HepG2 (cell line): ENCODE measurements around the gene RASA2. TPM values are rescaled to one million over a fixed set of nuclear protein-coding genes. Genes with fewer than 3 reads are reported as not detected.
A peak's percentile ranks its signal among the peaks of the same experiment; 100 is the strongest.

Source experiments
- ATAC-seq: fragments of 200-7000 bp; cut with Tn5 transposase; 3 replicates; pipeline ENCODE4 v1.9.1; 2020; ENCODE audit warnings: mild to moderate bottlenecking, moderate library complexity
- BruUV-seq: library from RNA; stranded (reverse); fragments of 400-500 nt; replicated peaks from 2 replicates; lab custom pipeline; 2021; lab: Mats Ljungman, UMichigan
- CTCF ChIA-PET: fragments of 300-600 bp; formaldehyde crosslinking; extraction: SDS; loops from one replicate; lab custom pipeline; 2021; ENCODE audit warnings: low total read pairs, inconsistent platforms, low intra/inter-chr PET ratio; lab: Yijun Ruan, JAX
- POLR2A ChIA-PET: fragments of 350-600 bp; sonication (Branson Sonifier 250); formaldehyde crosslinking; loops from one replicate; lab custom pipeline; 2020; ENCODE audit warnings: antibody characterized with exemption, inconsistent platforms; lab: Yijun Ruan, JAX
- DNase-seq: peaks from one replicate; pipeline ENCODE4 v3.0.0-alpha.2; 2015; ENCODE audit warnings: low spot score
- FAIRE-seq: peaks from 3 replicates; lab custom pipeline; 2011; peaks lifted over from hg19 to GRCh38; lab: Jason Lieb, UNC
- H2AFZ ChIP-seq: one replicate; pipeline ENCODE4 v1.6.1; 2011; ENCODE audit warnings: low read length, inconsistent platforms
- H3K27ac ChIP-seq: fragments of 300-600 bp; 3 replicates; pipeline ENCODE4 v1.8.0; 2011; ENCODE audit warnings: mixed run types, mild to moderate bottlenecking, mixed read lengths, low read length, inconsistent platforms; ENCODE audit not compliant: insufficient read depth; ENCODE audit errors: extremely low read length
- H3K27me3 ChIP-seq, 2 experiments: fragments of 200-600 bp in 1 of 2; 2 replicates in 1 of 2; 3 replicates in 1 of 2; pipeline versions ENCODE4 v1.6.0 to v1.8.0; 2011; ENCODE audit warnings: low read length in 2 of 2, mild to moderate bottlenecking in 2 of 2, moderate library complexity in 2 of 2, inconsistent platforms in 1 of 2; ENCODE audit not compliant: insufficient read depth in 2 of 2, control insufficient read depth in 1 of 2
- H3K36me3 ChIP-seq, 2 experiments: fragments of 200-600 bp in 1 of 2; replicated peaks in 1 of 2; 2 replicates in 1 of 2; 3 replicates in 1 of 2; pipeline versions ENCODE4 v1.5.1 to v1.8.0; 2011; ENCODE audit warnings: low read length in 2 of 2, inconsistent platforms in 1 of 2; ENCODE audit not compliant: insufficient read depth in 2 of 2, control insufficient read depth in 1 of 2
- H3K4me1 ChIP-seq: 2 replicates; pipeline ENCODE4 v1.5.1; 2012; ENCODE audit warnings: low read length, inconsistent platforms; ENCODE audit not compliant: insufficient read depth
- H3K4me2 ChIP-seq: 2 replicates; pipeline ENCODE4 v1.6.0; 2011; ENCODE audit warnings: low read depth, low read length, inconsistent platforms
- H3K4me3 ChIP-seq, 3 experiments: fragments of 200-600 bp in 1 of 3; sonication (generic), shearing (Covaris generic) in 1 of 3; replicated peaks in 1 of 3; 2 replicates each; pipeline ENCODE4 v1.5.1; 2011 to 2016; ENCODE audit warnings: low read length in 3 of 3, inconsistent platforms in 2 of 3, low read depth in 2 of 3, mild to moderate bottlenecking in 2 of 3, control low read depth in 1 of 3, mixed read lengths in 1 of 3; ENCODE audit not compliant: insufficient read depth in 1 of 3
- H3K79me2 ChIP-seq: one replicate; pipeline ENCODE4 v1.6.1; 2011; ENCODE audit warnings: low read length, inconsistent platforms; ENCODE audit not compliant: insufficient read depth
- H3K9ac ChIP-seq: 2 replicates; pipeline ENCODE4 v1.6.0; 2011; ENCODE audit warnings: mild to moderate bottlenecking, low read depth, low read length, inconsistent platforms; ENCODE audit not compliant: insufficient read depth
- H3K9me3 ChIP-seq: 2 replicates; pipeline ENCODE4 v1.5.1; 2012; ENCODE audit warnings: mild to moderate bottlenecking, low read length
- H4K20me1 ChIP-seq: 2 replicates; pipeline ENCODE4 v1.6.0; 2011; ENCODE audit warnings: inconsistent platforms, mild to moderate bottlenecking, low read length, moderate library complexity; ENCODE audit not compliant: insufficient read depth
- AGO1 ChIP-seq: fragments of 200-400 bp; formaldehyde crosslinking; IDR thresholded peaks from 2 replicates; pipeline ENCODE4 v1.6.1; 2017; ENCODE audit warnings: mild to moderate bottlenecking, low read depth, low read length, moderate library complexity; ENCODE audit not compliant: poor library complexity, severe bottlenecking
- GFI1 ChIP-seq: sonication (generic); formaldehyde crosslinking; IDR thresholded peaks from 2 replicates; pipeline ENCODE4 v1.5.0; 2020; ENCODE audit warnings: missing genetic modification reagents, mild to moderate bottlenecking, borderline replicate concordance
- JUN ChIP-seq: sonication (generic); formaldehyde crosslinking; IDR thresholded peaks from 2 replicates; pipeline ENCODE4 v1.4.0; 2020; ENCODE audit warnings: mild to moderate bottlenecking, missing genetic modification reagents
- LBX2 ChIP-seq: sonication (generic); formaldehyde crosslinking; IDR thresholded peaks from 2 replicates; pipeline ENCODE4 v1.5.0; 2020; ENCODE audit warnings: missing genetic modification reagents, mild to moderate bottlenecking, borderline replicate concordance
- NFATC3 ChIP-seq: sonication (generic); formaldehyde crosslinking; IDR thresholded peaks from 2 replicates; pipeline ENCODE4 v1.5.1; 2020; ENCODE audit warnings: mild to moderate bottlenecking, missing genetic modification reagents
- RBM39 ChIP-seq: fragments of 200-400 bp; formaldehyde crosslinking; IDR thresholded peaks from one replicate; pipeline ENCODE4 v1.6.1; 2018; ENCODE audit warnings: antibody characterized with exemption, mild to moderate bottlenecking, low read depth, low read length; ENCODE audit not compliant: poor library complexity, severe bottlenecking
- RXRB ChIP-seq: IDR thresholded peaks from 2 replicates; pipeline ENCODE4 v1.6.1; 2016; ENCODE audit warnings: borderline replicate concordance, missing genetic modification reagents, missing compliant biosample characterization
- TGIF2 ChIP-seq: IDR thresholded peaks from 2 replicates; pipeline ENCODE4 v1.6.1; 2016; ENCODE audit warnings: control low read depth, missing compliant biosample characterization
- ZNF124 ChIP-seq: sonication (generic); formaldehyde crosslinking; IDR thresholded peaks from 2 replicates; pipeline ENCODE4 v1.4.0; 2020; ENCODE audit warnings: missing genetic modification reagents
- ZNF143 ChIP-seq: sonication (generic); formaldehyde crosslinking; IDR thresholded peaks from 2 replicates; pipeline ENCODE4 v1.4.0; 2020; ENCODE audit warnings: missing genetic modification reagents
- ZNF569 ChIP-seq: sonication (generic); formaldehyde crosslinking; IDR thresholded peaks from 2 replicates; pipeline ENCODE4 v1.5.0; 2020; ENCODE audit warnings: mild to moderate bottlenecking, missing genetic modification reagents, moderate library complexity, borderline replicate concordance
- ZNF646 ChIP-seq: sonication (generic); formaldehyde crosslinking; IDR thresholded peaks from 2 replicates; pipeline ENCODE4 v1.9.0; 2021; ENCODE audit warnings: mild to moderate bottlenecking, missing genetic modification reagents
- ZNF660 ChIP-seq: sonication (generic); formaldehyde crosslinking; IDR thresholded peaks from 2 replicates; pipeline ENCODE4 v1.5.1; 2020; ENCODE audit warnings: mild to moderate bottlenecking, low read depth, missing genetic modification reagents, borderline replicate concordance
- ZNF772 ChIP-seq: sonication (generic); formaldehyde crosslinking; IDR thresholded peaks from 2 replicates; pipeline ENCODE4 v1.5.0; 2020; ENCODE audit warnings: mild to moderate bottlenecking, missing genetic modification reagents
- ZNF780A ChIP-seq: sonication (generic); formaldehyde crosslinking; IDR thresholded peaks from 2 replicates; pipeline ENCODE4 v1.8.0; 2022; ENCODE audit warnings: mild to moderate bottlenecking, missing genetic modification reagents, moderate library complexity
- in situ Hi-C: cut with HindIII; loops from 2 replicates; pipeline ENCODE4 v1.10.0; 2017; ENCODE audit warnings: low pct_unique_long_range_greater_than_20kb; ENCODE audit not compliant: extremely low pct_ligation_motif_present
- intact Hi-C: fragments of 100-400 bp; cut with micrococcal nuclease; formaldehyde crosslinking; loops from one replicate; pipeline ENCODE4 v1.10.0; 2022; ENCODE audit not compliant: unreplicated experiment
- polyA plus RNA-seq, 8 experiments: library from polyadenylated mRNA; depleted of rRNA in 3 of 8; stranded (reverse) in 7 of 8; unstranded in 1 of 8; fragments of >200 nt; fragmentation: Illumina TruSeq in 4 of 8; extraction: Trizol in 4 of 8; gene quantifications; 2 replicates each; pipeline versions ENCODE4 v1.2.1 to v1.2.3, GENCODE V29; 2011 to 2016; ENCODE audit warnings: low read depth in 4 of 8, missing spikeins in 1 of 8, mixed read lengths in 1 of 8; ENCODE audit not compliant: insufficient read depth in 1 of 8
- total RNA-seq, 5 experiments: library from RNA; depleted of rRNA; stranded (reverse); fragments of >200 nt; fragmentation: Illumina TruSeq; extraction: Trizol; gene quantifications; 2 replicates each; pipeline ENCODE4 v1.2.3, GENCODE V29; 2016; ENCODE audit warnings: low read depth in 1 of 5
- TF ChIP-seq, protein P1 (sequence below): IDR thresholded peaks from 2 replicates; pipeline ENCODE4 v1.6.1; 2016; ENCODE audit warnings: low read depth, control low read depth

The RASA2 gene
- total and polyA plus RNA-seq, 2 of the 13 experiments (the other 11 are each of a cell fraction or from before 2014, with no cell fraction given), result 5.4 to 8.5 TPM

DNA sequence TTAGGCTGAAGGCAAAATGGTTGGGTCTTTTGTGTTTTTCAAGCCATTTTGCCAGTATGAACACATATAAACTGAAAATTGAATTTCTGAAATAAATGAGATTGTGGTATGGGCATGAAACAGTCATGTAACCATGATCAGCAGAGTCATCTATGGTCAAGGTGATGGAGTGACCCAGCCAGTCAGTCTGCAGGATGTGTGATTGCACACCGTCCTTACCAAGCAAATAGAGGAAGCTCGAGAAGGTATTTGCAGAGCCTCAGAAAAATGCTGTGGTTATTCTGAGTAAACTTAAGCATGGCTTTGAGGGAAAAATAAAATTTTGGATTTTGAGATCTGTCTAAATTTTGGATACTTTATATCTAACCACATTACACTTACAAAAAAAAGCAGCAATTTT lies 155.4 kb downstream of the RASA2 start (continued):
- TF ChIP-seq LBX2 (no peak), ZNF646 (CRISPR knock-in tag) (no peak), RXRB (CRISPR knock-in tag) (0 out of 2 replicates have a peak, but pooled peaks have one; percentile 25)
- TF ChIP-seq, all 625 proteins: peak for 4

DNA sequence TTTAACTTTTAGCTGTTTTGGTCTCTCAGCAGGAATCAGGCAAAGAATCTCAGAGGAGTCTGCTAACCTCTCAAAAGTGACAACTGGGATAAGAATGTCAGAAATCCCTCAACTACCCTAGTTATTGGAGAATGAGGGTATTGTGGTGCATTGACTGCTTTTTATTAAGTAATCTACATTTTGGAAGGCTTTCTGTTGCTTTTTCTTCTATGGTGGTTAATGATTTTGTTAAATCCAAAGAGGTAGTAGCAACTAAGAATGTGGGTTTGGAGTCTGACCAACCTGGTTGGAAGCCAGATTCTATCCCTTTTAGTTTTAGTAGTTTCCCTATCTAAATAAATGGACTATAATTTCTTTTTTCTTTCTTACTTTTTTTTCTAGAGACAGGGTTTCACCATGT lies 156.6 kb downstream of the RASA2 start:
- no peak for FAIRE-seq
- no peak for TF ChIP-seq ZNF569 (CRISPR knock-in tag)
- TF ChIP-seq JUN, result no peak
- TF ChIP-seq ZNF780A (CRISPR knock-in tag), result no peak
- TF ChIP-seq ZNF143 (CRISPR knock-in tag), result no peak
- no peak for TF ChIP-seq TGIF2
- TF ChIP-seq ZNF124, result no peak
- TF ChIP-seq RBM39, result no peak
- TF ChIP-seq AGO1, result no peak
- TF ChIP-seq, protein P1, sequence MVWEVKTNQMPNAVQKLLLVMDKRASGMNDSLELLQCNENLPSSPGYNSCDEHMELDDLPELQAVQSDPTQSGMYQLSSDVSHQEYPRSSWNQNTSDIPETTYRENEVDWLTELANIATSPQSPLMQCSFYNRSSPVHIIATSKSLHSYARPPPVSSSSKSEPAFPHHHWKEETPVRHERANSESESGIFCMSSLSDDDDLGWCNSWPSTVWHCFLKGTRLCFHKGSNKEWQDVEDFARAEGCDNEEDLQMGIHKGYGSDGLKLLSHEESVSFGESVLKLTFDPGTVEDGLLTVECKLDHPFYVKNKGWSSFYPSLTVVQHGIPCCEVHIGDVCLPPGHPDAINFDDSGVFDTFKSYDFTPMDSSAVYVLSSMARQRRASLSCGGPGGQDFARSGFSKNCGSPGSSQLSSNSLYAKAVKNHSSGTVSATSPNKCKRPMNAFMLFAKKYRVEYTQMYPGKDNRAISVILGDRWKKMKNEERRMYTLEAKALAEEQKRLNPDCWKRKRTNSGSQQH (CRISPR knock-in tag), result no peak
- TF ChIP-seq NFATC3 (CRISPR knock-in tag), result no peak
- TF ChIP-seq ZNF660 (CRISPR knock-in tag), result no peak
- no peak for TF ChIP-seq GFI1 (CRISPR knock-in tag)
- TF ChIP-seq ZNF772 (CRISPR knock-in tag), result no peak

More for the DNA sequence above, 156.6 kb downstream of the RASA2 start:
- Histone ChIP-seq H3K9ac (no peak overlapping the region), H3K79me2 (no peaks in the 10 kb centered on the region), H3K9me3 (no peaks in the 10 kb centered on the region), H3K4me3 (no peak overlapping the region), H3K27ac (no peak overlapping the region), H3K4me1 (peaks cover 45% of the 10 kb centered on the region), H2AFZ (no peak overlapping the region), H3K36me3 (no peaks in the 10 kb centered on the region), H3K27me3 (no peaks in the 10 kb centered on the region), H3K4me2 (no peak overlapping the region), H4K20me1 (no peaks in the 10 kb centered on the region)
- ChIA-PET CTCF (no interaction called here), POLR2A (no interaction called here)
- ATAC-seq (no peak), DNase-seq (no peak)
- in situ Hi-C loops, result no loop called here
- BruUV-seq, result no TSS peak
- intact Hi-C loops, result loop anchor here (10.0 kb wide), 1 partner anchor 179 kb away; no protein-coding TSS in a partner anchor
